ENCODE measurements around the gene ZNF584.

Gene ZNF584

DNA sequence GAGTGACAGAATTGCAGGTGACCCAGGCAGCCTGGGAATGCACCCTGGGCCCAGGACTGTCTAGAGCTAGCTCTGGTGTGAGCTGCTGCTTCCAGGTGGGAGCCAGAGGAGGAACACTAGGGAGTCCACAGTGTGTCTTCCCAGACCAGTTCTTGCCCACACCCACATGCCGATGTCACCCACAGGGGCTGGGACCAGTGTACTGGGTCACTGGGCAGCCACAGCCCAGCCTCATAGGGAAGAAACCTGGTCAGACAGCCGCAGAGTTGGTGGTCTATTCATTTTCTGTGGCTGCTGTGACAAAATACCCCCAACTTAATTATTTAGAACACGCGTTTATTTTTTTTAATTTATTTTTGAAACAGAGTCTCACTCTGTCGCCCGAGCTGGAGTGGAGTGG is 9.9 kb upstream of the ZNF584 start:
- H3K9me2 ChIP-seq (replicated peaks; ENCODE audit: control insufficient read depth, low read length) = no peaks in the 10 kb centered on the region
- no peak overlapping the region for H3K4me3 ChIP-seq (ENCODE audit: low read length)
- H3K27ac ChIP-seq (ENCODE audit: low read depth, low read length) = no peak overlapping the region
- no peaks in the 10 kb centered on the region for H3K27me3 ChIP-seq (ENCODE audit: control insufficient read depth, low read length)
- H3F3A ChIP-seq (ENCODE audit: control insufficient read depth, insufficient read depth) = peaks cover 23% of the 10 kb centered on the region
- no peaks in the 10 kb centered on the region for H3K9me3 ChIP-seq (ENCODE audit: control insufficient read depth, insufficient read depth, low read length)
- TF ChIP-seq, protein P1, sequence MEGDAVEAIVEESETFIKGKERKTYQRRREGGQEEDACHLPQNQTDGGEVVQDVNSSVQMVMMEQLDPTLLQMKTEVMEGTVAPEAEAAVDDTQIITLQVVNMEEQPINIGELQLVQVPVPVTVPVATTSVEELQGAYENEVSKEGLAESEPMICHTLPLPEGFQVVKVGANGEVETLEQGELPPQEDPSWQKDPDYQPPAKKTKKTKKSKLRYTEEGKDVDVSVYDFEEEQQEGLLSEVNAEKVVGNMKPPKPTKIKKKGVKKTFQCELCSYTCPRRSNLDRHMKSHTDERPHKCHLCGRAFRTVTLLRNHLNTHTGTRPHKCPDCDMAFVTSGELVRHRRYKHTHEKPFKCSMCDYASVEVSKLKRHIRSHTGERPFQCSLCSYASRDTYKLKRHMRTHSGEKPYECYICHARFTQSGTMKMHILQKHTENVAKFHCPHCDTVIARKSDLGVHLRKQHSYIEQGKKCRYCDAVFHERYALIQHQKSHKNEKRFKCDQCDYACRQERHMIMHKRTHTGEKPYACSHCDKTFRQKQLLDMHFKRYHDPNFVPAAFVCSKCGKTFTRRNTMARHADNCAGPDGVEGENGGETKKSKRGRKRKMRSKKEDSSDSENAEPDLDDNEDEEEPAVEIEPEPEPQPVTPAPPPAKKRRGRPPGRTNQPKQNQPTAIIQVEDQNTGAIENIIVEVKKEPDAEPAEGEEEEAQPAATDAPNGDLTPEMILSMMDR (IDR thresholded peaks at IDR 0.05; ENCODE audit: low read depth, low read length, poor library complexity, severe bottlenecking) = no peak
- no peak for TF ChIP-seq EZH2phosphoT487 (IDR thresholded peaks at IDR 0.05; ENCODE audit: borderline replicate concordance, low read length)
- peaks cover 21% of the 10 kb centered on the region for H3K36me3 ChIP-seq (ENCODE audit: control insufficient read depth, low read length)
- peaks cover 20% of the 10 kb centered on the region for H3K4me1 ChIP-seq (ENCODE audit: control insufficient read depth, low read length)
- H4K20me1 ChIP-seq (ENCODE audit: control insufficient read depth, insufficient read depth, low read depth, low read length) = 0 out of 2 replicates have a peak, but pooled peaks cover 2% of the 10 kb centered on the region
- H3K79me2 ChIP-seq (ENCODE audit: control insufficient read depth, low read length) = peaks cover 10% of the 10 kb centered on the region
- no peak overlapping the region for H3K4me2 ChIP-seq (ENCODE audit: low read length)

DNA sequence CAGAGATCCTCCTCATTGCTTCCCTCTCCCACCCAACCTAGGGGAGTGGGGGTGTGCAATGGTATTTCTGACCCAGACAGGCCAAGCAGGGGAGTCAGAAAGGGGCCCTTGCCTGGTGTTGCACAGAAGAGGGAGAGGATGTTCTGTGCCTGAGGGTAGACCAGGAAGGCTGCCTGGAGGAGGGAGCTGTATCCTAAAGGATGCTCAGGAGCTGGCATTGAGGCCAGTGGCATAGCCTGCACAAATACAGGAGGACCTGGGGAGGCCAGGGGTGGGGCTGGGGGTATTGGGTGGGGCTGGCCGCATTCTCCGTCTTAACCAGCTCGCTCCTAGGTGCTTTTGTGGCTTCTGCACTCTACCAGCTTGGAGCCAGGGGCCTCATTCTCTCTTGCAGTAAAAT is 8.5 kb upstream of the ZNF584 start:
- Histone ChIP-seq H3K4me3 (ENCODE audit: low read length) (no peak overlapping the region), H3K36me3 (ENCODE audit: control insufficient read depth, low read length) (peaks cover 8% of the 10 kb centered on the region), H3K9me3 (ENCODE audit: control insufficient read depth, insufficient read depth, low read length) (no peaks in the 10 kb centered on the region), H4K20me1 (ENCODE audit: control insufficient read depth, insufficient read depth, low read depth, low read length) (no peaks in the 10 kb centered on the region), H3K4me1 (ENCODE audit: control insufficient read depth, low read length) (peaks cover 20% of the 10 kb centered on the region), H3K4me2 (ENCODE audit: low read length) (no peak overlapping the region), H3K27me3 (ENCODE audit: control insufficient read depth, low read length) (no peaks in the 10 kb centered on the region), H3F3A (ENCODE audit: control insufficient read depth, insufficient read depth) (peaks cover 17% of the 10 kb centered on the region), H3K9me2 (replicated peaks; ENCODE audit: control insufficient read depth, low read length) (no peaks in the 10 kb centered on the region), H3K79me2 (ENCODE audit: control insufficient read depth, low read length) (peaks cover 10% of the 10 kb centered on the region), H3K27ac (ENCODE audit: low read depth, low read length) (no peak overlapping the region)
- no peak for TF ChIP-seq EZH2phosphoT487 (IDR thresholded peaks at IDR 0.05; ENCODE audit: borderline replicate concordance, low read length)
- TF ChIP-seq, protein P1 (IDR thresholded peaks at IDR 0.05; ENCODE audit: low read depth, low read length, poor library complexity, severe bottlenecking) = no peak

DNA sequence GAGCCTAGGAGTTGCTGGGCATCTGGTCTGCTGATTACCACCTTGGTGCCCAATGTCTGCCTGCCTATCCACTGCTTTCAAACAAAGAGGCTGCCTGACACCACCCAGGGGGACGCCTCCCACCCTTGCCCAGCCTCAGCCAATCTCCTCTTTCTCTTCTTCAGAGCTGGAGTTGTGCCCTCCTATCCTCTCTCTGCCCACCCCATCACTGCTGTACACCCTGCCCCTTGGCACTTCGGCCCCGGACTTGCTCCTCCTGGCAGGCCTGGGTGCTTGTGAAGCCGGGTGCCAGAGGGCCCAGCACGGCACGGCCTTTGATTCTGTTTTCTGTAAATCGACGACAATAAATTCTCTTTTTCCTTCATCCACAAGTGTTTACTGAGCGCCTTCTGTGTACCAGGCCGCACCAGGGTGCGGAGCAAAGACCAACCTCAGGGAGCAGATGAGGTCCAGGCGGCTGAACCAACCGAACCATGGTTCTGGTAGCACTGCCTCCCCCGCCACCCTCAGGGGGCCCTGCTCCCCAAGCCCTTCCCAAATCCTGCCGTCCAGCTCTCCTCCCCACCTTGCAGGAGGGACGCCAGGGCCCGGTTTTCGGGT is 8.0 kb upstream of the ZNF584 start:
- Histone ChIP-seq H3K4me2 (ENCODE audit: low read length) (peak overlapping the region; percentile 83), H3K27me3 (ENCODE audit: control insufficient read depth, low read length) (no peaks in the 10 kb centered on the region), H4K20me1 (ENCODE audit: control insufficient read depth, insufficient read depth, low read depth, low read length) (no peaks in the 10 kb centered on the region), H3K79me2 (ENCODE audit: control insufficient read depth, low read length) (peaks cover 10% of the 10 kb centered on the region), H3K9me3 (ENCODE audit: control insufficient read depth, insufficient read depth, low read length) (no peaks in the 10 kb centered on the region), H3F3A (ENCODE audit: control insufficient read depth, insufficient read depth) (peaks cover 17% of the 10 kb centered on the region), H3K4me1 (ENCODE audit: control insufficient read depth, low read length) (peaks cover 20% of the 10 kb centered on the region), H3K27ac (ENCODE audit: low read depth, low read length) (no peak overlapping the region), H3K4me3 (ENCODE audit: low read length) (peak overlapping the region; percentile 70), H3K36me3 (ENCODE audit: control insufficient read depth, low read length) (peaks cover 3% of the 10 kb centered on the region; the same call in 1 of the 2 replicates), H3K9me2 (replicated peaks; ENCODE audit: control insufficient read depth, low read length) (no peaks in the 10 kb centered on the region)
- no peak for TF ChIP-seq EZH2phosphoT487 (IDR thresholded peaks at IDR 0.05; ENCODE audit: borderline replicate concordance, low read length)
- TF ChIP-seq, protein P1 (IDR thresholded peaks at IDR 0.05; ENCODE audit: low read depth, low read length, poor library complexity, severe bottlenecking) = no peak
